Hepatocyte (in vitro differentiated cells): ENCODE measurements around the gene NOP10.

Experiments used
- EZH2 ChIP-seq: fragments of 200-600 bp; sonication (generic); IDR thresholded peaks from 2 replicates; pipeline ENCODE4 v1.6.1; 2016; ENCODE audit warnings: antibody characterized with exemption, mild to moderate bottlenecking, borderline replicate concordance
- EZH2phosphoT487 ChIP-seq: fragments of 200-600 bp; sonication (generic); IDR thresholded peaks from one replicate; pipeline ENCODE4 v1.6.1; 2018; ENCODE audit warnings: antibody characterized with exemption, mild to moderate bottlenecking, low read depth, moderate library complexity; ENCODE audit not compliant: unreplicated experiment, severe bottlenecking
- TF ChIP-seq, protein P1 (sequence below): fragments of 200-600 bp; sonication (generic); IDR thresholded peaks from 2 replicates; pipeline ENCODE4 v1.5.1; 2016; ENCODE audit warnings: antibody characterized with exemption, mild to moderate bottlenecking; ENCODE audit not compliant: poor library complexity

DNA sequence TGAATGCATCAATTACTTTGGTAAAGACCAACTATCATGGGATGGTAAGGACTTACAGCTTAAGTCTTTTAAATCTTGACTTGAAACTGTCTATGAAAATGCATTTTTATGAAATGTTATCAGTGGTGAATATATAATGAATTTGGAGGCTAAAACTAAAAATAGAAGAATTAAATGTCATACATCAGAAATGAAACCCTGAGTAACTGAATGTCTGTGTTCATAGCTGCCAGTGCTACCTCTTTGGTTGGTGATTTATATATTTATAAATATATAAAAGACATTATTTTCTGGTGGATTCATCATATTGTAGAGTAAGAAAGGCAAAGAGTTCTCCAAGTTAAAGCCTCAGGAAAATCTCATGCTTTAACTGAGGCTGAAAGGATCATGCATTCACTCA is 17.6 kb downstream of the NOP10 start:
- TF ChIP-seq, protein P1, sequence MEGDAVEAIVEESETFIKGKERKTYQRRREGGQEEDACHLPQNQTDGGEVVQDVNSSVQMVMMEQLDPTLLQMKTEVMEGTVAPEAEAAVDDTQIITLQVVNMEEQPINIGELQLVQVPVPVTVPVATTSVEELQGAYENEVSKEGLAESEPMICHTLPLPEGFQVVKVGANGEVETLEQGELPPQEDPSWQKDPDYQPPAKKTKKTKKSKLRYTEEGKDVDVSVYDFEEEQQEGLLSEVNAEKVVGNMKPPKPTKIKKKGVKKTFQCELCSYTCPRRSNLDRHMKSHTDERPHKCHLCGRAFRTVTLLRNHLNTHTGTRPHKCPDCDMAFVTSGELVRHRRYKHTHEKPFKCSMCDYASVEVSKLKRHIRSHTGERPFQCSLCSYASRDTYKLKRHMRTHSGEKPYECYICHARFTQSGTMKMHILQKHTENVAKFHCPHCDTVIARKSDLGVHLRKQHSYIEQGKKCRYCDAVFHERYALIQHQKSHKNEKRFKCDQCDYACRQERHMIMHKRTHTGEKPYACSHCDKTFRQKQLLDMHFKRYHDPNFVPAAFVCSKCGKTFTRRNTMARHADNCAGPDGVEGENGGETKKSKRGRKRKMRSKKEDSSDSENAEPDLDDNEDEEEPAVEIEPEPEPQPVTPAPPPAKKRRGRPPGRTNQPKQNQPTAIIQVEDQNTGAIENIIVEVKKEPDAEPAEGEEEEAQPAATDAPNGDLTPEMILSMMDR: no peak
- TF ChIP-seq EZH2 (no peak), EZH2phosphoT487 (no peak)
